ENCODE data around the gene AMBN.

The AMBN gene, protein sequence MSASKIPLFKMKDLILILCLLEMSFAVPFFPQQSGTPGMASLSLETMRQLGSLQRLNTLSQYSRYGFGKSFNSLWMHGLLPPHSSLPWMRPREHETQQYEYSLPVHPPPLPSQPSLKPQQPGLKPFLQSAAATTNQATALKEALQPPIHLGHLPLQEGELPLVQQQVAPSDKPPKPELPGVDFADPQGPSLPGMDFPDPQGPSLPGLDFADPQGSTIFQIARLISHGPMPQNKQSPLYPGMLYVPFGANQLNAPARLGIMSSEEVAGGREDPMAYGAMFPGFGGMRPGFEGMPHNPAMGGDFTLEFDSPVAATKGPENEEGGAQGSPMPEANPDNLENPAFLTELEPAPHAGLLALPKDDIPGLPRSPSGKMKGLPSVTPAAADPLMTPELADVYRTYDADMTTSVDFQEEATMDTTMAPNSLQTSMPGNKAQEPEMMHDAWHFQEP

DNA sequence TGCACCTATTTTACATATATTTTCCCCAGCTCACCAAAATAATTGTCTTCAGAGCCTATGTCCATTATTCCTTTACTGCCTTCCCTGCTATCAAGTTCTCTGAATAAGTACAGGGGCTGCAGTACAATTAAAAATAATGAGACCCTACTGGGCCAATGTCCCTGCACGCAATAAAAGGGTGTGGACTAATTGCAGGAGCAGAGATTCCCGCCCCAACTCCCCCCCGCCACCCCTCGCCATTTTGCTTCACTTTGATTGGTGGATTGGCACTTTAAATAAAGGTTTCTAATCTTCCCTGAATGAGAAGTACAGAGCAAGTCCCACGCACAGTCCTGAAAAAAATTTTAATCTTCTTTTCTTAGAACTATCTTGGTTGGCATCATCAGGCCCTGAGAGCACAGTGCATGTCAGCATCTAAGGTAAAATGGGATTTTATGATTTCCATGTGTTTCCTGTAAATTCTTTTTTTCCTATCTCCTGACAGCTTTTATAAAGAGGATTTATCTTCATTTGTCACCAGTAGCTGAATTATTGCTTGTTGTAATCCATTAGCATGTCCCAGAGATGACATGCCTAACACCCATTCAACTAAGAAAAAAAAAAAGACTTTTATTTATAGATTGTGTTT, at the start of gene AMBN:
Gene AMBN, plus strand, starts transcription at position 302 of the 628 bp plus-strand sequence. Its CDS starts 103 bp downstream, at position 405.
- Histone ChIP-seq H3K4me1 (ENCODE audit: control insufficient read depth, insufficient read depth, low read length) (no peaks in the 10 kb centered on the region), H3K4me3 (ENCODE audit: low read length) (no peak within 1 kb of the TSS), H3K9me3 (ENCODE audit: control insufficient read depth, low read length) (no peaks in the 10 kb centered on the region), H3K9ac (ENCODE audit: low read length) (no peak within 1 kb of the TSS), H3K27me3 (ENCODE audit: control insufficient read depth, insufficient read depth, low read length) (no peaks in the 10 kb centered on the region), H3K36me3 (ENCODE audit: control insufficient read depth, insufficient read depth, low read length) (no peaks in the 10 kb centered on the region)

DNA sequence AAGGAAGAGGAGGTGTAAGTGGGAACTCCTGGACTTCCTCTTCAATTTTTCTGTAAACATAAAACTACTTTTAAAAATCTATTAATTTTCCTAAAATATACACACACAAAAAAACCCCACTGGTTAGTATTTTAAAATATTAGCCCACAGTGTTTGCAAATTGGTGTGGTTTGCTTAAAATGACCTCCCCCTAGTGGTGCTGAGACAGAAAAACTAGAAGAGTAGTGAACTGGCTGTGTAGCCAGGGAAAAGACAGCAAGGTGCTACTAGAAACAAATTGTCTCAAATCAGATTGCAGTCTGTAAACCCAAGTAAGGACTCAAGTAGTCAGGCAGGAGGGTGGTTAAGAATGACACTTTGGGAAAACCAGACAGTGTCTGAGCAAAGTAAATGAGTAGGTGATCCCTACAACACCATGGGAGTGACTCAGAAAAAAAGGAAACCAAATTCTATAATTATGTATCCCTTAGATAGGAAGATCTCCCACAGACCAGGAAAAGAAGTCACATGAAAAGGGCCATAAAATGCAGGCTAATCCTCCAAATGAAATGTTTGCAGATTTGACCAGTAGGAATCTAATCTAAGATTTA, 47.7 kb upstream of the AMBN start:
- H3K27me3 ChIP-seq (ENCODE audit: control insufficient read depth, insufficient read depth, low read length), result no peaks in the 10 kb centered on the region
- H3K9me3 ChIP-seq (ENCODE audit: control insufficient read depth, low read length), result no peaks in the 10 kb centered on the region
- no peaks in the 10 kb centered on the region for H3K4me1 ChIP-seq (ENCODE audit: control insufficient read depth, insufficient read depth, low read length)
- H3K36me3 ChIP-seq (ENCODE audit: control insufficient read depth, insufficient read depth, low read length), result no peaks in the 10 kb centered on the region
- H3K9ac ChIP-seq (ENCODE audit: low read length), result no peak overlapping the region
- H3K4me3 ChIP-seq (ENCODE audit: low read length), result no peak overlapping the region

DNA sequence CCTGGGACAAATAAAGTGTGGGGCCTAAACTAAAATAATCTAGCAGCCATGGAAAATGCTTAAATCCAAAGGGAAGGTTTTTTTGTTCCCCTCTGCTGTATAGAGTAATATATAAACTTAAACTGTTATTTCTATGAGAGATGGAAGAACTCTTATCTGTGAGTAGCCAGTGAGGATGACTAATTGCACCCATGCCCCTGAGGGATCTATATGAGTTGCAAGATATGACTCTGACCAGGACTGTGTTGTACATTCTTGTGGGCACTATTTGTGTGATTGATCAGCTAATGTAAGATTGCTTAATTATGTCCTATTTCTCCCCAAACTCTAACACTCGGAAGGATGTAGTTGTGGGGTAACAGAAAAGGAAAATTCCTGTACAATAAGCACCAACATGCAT, 35.2 kb upstream of the AMBN start:
- no peaks in the 10 kb centered on the region for H3K4me1 ChIP-seq (ENCODE audit: control insufficient read depth, insufficient read depth, low read length)
- no peak overlapping the region for H3K9ac ChIP-seq (ENCODE audit: low read length)
- no peaks in the 10 kb centered on the region for H3K27me3 ChIP-seq (ENCODE audit: control insufficient read depth, insufficient read depth, low read length)
- H3K4me3 ChIP-seq (ENCODE audit: low read length), result no peak overlapping the region
- H3K9me3 ChIP-seq (ENCODE audit: control insufficient read depth, low read length), result no peaks in the 10 kb centered on the region
- H3K36me3 ChIP-seq (ENCODE audit: control insufficient read depth, insufficient read depth, low read length), result no peaks in the 10 kb centered on the region

DNA sequence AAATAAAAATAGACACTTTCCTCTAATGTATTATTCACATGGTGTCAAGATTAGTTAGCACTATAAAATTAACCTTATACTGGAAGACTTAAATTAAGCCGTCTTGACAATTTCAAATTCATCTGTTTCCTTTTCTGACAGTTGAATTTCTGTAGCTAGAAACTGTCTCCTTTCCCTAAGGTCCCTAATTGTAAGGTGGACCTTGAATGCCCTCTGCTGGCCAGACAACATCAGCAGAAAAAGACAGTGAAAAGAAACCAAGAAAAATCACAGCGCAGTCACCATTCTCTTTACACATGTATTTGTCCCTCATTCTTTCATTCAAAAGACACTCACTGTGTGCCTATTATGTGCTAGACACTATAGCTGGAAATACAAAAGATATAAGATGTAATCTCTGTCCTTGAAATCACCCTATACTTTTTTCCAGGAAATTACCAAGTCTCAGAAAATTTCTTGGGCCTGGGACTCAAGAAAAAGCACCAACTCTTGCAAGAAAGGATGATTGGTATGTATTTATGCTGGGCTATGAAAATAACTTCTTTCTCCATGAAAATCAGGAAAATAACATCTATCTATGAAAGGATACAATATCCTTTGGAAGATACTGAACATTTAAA, 32.7 kb upstream of the AMBN start:
- Histone ChIP-seq H3K4me3 (ENCODE audit: low read length) (no peak overlapping the region), H3K4me1 (ENCODE audit: control insufficient read depth, insufficient read depth, low read length) (no peaks in the 10 kb centered on the region), H3K9me3 (ENCODE audit: control insufficient read depth, low read length) (no peaks in the 10 kb centered on the region), H3K9ac (ENCODE audit: low read length) (no peak overlapping the region), H3K27me3 (ENCODE audit: control insufficient read depth, insufficient read depth, low read length) (no peaks in the 10 kb centered on the region), H3K36me3 (ENCODE audit: control insufficient read depth, insufficient read depth, low read length) (no peaks in the 10 kb centered on the region)

DNA sequence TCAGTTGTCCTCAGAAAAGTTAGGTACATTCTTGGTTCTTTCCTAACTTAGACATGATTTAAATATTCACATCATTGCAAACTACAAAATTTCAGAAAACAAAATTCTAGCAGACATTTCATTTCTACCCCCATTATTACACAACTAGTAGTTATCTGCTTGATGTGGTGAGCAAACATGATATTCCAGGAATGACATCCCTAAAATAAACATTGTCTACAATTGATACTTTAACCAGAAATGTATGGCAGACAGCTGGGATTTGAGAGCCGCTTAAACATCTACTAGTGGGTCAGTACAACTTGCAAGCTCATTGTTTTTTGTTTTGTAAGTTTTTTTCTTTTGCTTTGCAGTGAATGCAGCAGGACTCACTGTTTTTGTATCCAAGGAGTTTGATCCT, 32.1 kb upstream of the AMBN start:
- H3K9me3 ChIP-seq (ENCODE audit: control insufficient read depth, low read length), result no peaks in the 10 kb centered on the region
- no peaks in the 10 kb centered on the region for H3K36me3 ChIP-seq (ENCODE audit: control insufficient read depth, insufficient read depth, low read length)
- no peaks in the 10 kb centered on the region for H3K4me1 ChIP-seq (ENCODE audit: control insufficient read depth, insufficient read depth, low read length)

DNA sequence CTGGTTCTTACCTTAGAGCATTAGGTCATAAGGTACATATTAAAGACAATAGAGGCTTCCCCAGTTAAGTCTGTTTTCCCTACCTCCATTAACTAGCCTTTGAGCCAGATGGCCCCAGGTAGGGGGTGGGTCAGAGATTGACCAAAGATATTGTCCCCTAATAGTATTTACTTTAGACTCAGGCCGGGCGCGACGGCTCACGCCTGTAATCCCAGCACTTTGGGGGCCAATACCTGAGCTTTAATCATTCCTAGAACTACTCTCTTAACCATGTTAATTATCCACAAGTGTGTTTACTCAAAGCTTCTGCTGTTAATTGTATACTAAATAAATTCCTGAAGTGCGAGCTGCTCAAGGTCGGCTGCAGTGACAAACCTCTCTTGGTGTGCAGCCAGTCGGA, 28.0 kb upstream of the AMBN start:
- Histone ChIP-seq H3K4me3 (ENCODE audit: low read length) (no peak overlapping the region), H3K27me3 (ENCODE audit: control insufficient read depth, insufficient read depth, low read length) (no peaks in the 10 kb centered on the region), H3K9ac (ENCODE audit: low read length) (no peak overlapping the region), H3K4me1 (ENCODE audit: control insufficient read depth, insufficient read depth, low read length) (no peaks in the 10 kb centered on the region), H3K9me3 (ENCODE audit: control insufficient read depth, low read length) (no peaks in the 10 kb centered on the region), H3K36me3 (ENCODE audit: control insufficient read depth, insufficient read depth, low read length) (no peaks in the 10 kb centered on the region)

More for the DNA sequence above, 32.1 kb upstream of the AMBN start:
- H3K9ac ChIP-seq (ENCODE audit: low read length), result no peak overlapping the region
- no peaks in the 10 kb centered on the region for H3K27me3 ChIP-seq (ENCODE audit: control insufficient read depth, insufficient read depth, low read length)
- H3K4me3 ChIP-seq (ENCODE audit: low read length), result no peak overlapping the region

DNA sequence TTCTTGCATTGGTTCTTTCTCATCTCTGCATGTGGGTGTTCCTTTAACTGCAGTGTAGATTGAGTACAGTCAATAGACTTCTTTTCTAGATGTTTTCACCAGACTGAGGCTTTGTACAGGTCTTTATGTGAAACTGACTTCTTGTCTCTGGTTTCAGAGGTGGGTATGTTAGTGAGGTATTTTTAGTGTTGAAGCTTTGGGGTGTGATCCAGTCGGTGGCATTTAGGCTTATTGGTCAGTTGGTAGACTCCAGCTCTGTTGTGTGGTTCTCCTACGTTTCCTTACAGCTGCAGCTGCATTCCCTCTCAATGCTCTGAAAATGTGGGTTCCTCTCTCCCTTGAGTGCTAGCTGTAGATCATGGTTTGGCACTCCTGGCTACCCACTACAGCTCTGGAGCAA, 21.3 kb upstream of the AMBN start:
- Histone ChIP-seq H3K9me3 (ENCODE audit: control insufficient read depth, low read length) (no peaks in the 10 kb centered on the region), H3K4me3 (ENCODE audit: low read length) (no peak overlapping the region), H3K36me3 (ENCODE audit: control insufficient read depth, insufficient read depth, low read length) (no peaks in the 10 kb centered on the region), H3K27me3 (ENCODE audit: control insufficient read depth, insufficient read depth, low read length) (no peaks in the 10 kb centered on the region), H3K4me1 (ENCODE audit: control insufficient read depth, insufficient read depth, low read length) (no peaks in the 10 kb centered on the region), H3K9ac (ENCODE audit: low read length) (no peak overlapping the region)

DNA sequence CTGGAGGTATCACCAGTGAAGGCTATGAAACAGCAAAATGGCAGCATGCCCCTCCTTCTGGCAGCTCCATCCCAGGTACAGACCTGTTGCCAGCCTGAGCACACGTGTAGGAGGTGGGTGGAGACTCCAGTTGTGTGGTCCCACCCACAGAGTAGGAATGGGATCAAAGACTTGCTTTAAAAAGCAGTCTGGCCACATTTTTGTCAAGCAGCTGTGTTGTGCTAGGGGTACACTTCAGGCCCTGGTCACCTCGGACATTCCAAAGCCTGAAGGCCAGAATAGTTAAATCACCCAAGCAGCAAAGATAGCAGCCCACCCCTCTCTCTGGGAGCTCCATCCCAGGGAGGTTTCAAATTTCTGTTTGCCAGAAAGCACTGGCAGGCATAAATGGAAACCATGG, 20.3 kb upstream of the AMBN start:
- no peaks in the 10 kb centered on the region for H3K36me3 ChIP-seq (ENCODE audit: control insufficient read depth, insufficient read depth, low read length)
- H3K9me3 ChIP-seq (ENCODE audit: control insufficient read depth, low read length), result no peaks in the 10 kb centered on the region

DNA sequence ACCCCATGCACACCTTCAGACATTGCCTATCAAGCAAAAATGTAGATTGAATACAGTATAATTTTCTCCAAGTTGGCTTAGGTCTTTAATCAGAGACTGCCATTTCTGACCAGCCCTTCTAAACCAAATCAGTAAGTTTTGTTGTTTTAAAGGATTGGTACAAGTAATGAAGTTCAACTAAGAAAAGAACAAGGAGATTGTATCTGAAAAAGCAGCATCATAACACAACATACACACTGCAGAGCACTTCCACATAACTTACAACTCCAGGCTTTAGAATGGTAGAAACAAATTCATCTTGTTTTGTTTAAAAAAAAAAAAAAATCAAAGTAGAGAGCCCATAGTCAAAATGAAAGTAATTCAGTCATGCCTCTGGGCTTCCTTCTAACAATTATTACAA, 16.1 kb upstream of the AMBN start:
- no peak overlapping the region for H3K4me3 ChIP-seq (ENCODE audit: low read length)
- no peak overlapping the region for H3K9ac ChIP-seq (ENCODE audit: low read length)
- no peaks in the 10 kb centered on the region for H3K36me3 ChIP-seq (ENCODE audit: control insufficient read depth, insufficient read depth, low read length)
- H3K27me3 ChIP-seq (ENCODE audit: control insufficient read depth, insufficient read depth, low read length), result no peaks in the 10 kb centered on the region
- no peaks in the 10 kb centered on the region for H3K4me1 ChIP-seq (ENCODE audit: control insufficient read depth, insufficient read depth, low read length)
- H3K9me3 ChIP-seq (ENCODE audit: control insufficient read depth, low read length), result no peaks in the 10 kb centered on the region

More for the DNA sequence above, 20.3 kb upstream of the AMBN start:
- H3K4me3 ChIP-seq (ENCODE audit: low read length), result no peak overlapping the region
- H3K27me3 ChIP-seq (ENCODE audit: control insufficient read depth, insufficient read depth, low read length), result no peaks in the 10 kb centered on the region
- H3K9ac ChIP-seq (ENCODE audit: low read length), result no peak overlapping the region
- no peaks in the 10 kb centered on the region for H3K4me1 ChIP-seq (ENCODE audit: control insufficient read depth, insufficient read depth, low read length)

DNA sequence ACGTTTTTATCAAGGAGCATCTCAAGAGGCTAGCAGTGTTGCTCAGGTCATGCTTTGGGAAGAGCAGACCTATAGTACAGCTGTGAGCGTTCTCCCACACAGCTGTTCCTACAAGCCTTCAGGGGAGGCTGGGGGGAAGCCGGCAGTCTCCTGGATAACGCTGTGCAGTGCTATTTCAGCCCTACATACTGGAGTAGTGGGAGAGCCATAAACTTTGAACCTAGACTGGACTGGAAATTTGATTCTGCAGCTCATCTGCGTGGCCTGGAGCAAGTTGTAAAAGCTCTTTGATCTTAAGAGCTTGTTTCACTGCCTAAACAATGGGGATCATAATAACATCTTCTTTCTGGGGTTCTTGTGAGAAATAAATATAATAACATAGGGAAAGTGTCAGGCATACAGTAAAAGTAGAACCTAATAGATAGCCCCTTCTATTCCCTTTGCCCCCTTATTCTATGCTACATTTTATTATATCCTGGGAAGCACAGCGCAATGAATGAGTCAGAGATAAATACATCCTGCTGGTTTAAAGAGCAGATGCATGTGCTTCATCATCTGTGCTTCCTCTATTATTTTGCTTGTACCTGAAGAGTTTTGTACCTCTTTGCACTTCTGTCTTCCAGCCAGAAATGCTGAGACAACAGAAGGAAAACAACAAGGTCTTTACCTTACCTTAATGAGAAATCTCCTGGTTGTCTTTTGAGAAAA, 14.7 kb upstream of the AMBN start:
- no peaks in the 10 kb centered on the region for H3K9me3 ChIP-seq (ENCODE audit: control insufficient read depth, low read length)
- H3K27me3 ChIP-seq (ENCODE audit: control insufficient read depth, insufficient read depth, low read length), result no peaks in the 10 kb centered on the region

DNA sequence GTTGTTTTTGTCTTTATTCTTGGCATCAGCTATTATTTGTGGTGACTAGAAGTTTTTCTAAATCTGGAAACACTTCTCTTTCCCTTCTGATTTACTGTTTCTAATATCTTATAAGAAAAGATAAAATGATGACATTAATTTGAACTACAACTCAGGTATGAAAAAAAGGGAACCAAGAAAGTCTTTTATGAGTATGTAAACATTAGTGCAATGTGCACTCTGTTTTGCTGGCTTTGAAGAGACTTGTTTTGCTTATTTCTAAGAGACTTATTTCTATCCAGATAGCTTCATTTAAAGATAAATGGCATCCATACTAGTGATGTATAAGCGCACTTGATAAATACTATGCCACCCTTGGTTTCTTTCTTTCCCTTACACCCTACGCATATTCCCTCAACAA, 10.1 kb upstream of the AMBN start:
- no peak overlapping the region for H3K4me3 ChIP-seq (ENCODE audit: low read length)
- H3K4me1 ChIP-seq (ENCODE audit: control insufficient read depth, insufficient read depth, low read length), result peaks cover 7% of the 10 kb centered on the region
- H3K27me3 ChIP-seq (ENCODE audit: control insufficient read depth, insufficient read depth, low read length), result no peaks in the 10 kb centered on the region
- H3K9ac ChIP-seq (ENCODE audit: low read length), result no peak overlapping the region
- H3K36me3 ChIP-seq (ENCODE audit: control insufficient read depth, insufficient read depth, low read length), result no peaks in the 10 kb centered on the region
- H3K9me3 ChIP-seq (ENCODE audit: control insufficient read depth, low read length), result no peaks in the 10 kb centered on the region

More for the DNA sequence above, 14.7 kb upstream of the AMBN start:
- Histone ChIP-seq H3K4me3 (ENCODE audit: low read length) (no peak overlapping the region), H3K9ac (ENCODE audit: low read length) (no peak overlapping the region), H3K4me1 (ENCODE audit: control insufficient read depth, insufficient read depth, low read length) (no peaks in the 10 kb centered on the region), H3K36me3 (ENCODE audit: control insufficient read depth, insufficient read depth, low read length) (no peaks in the 10 kb centered on the region)

Measured in mucosa of stomach (tissue), 1 donor.